Vagina (tissue), 2 donors: Measurements from ENCODE around the gene SELENOW.

Source experiments
- POLR2AphosphoS5 ChIP-seq, 2 donors: sonication (generic); formaldehyde crosslinking; IDR thresholded peaks; one replicate each; pipeline ENCODE4 v1.9.0; 2017; ENCODE audit warnings: antibody characterized with exemption in 2 of 2, mild to moderate bottlenecking in 2 of 2, low read depth in 1 of 2; ENCODE audit not compliant: insufficient read depth in 1 of 2
- TF ChIP-seq, protein P1 (sequence below), 3 experiments: fragments of 450-650 bp in 2 of 3; fragments of 200-600 bp in 1 of 3; sonication (generic) in 1 of 3; IDR thresholded peaks; one replicate each; pipeline ENCODE4 v1.5.1; 2017 to 2019; ENCODE audit warnings: antibody characterized with exemption in 3 of 3, mild to moderate bottlenecking in 2 of 3, moderate library complexity in 2 of 3

DNA sequence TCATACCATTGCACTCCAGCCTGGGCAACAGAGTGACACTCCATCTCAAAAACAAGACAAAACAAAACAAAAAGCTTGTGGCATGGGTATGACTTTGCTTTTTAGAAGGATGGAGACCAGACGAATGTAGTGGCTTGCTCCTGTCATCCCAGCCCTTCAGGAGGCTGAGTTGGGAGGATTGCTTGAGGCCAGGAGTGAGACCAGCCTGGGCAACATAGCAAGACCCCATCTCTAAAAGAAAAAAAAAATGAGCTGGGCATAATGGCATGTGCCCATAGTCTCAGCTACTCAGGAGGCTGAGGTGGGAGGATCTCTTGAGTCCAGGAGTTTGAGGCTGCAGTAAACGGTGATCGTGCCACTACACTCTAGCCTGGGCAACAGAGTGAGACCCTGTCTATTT lies 16.4 kb upstream of the SELENOW start:
- TF ChIP-seq, protein P1, sequence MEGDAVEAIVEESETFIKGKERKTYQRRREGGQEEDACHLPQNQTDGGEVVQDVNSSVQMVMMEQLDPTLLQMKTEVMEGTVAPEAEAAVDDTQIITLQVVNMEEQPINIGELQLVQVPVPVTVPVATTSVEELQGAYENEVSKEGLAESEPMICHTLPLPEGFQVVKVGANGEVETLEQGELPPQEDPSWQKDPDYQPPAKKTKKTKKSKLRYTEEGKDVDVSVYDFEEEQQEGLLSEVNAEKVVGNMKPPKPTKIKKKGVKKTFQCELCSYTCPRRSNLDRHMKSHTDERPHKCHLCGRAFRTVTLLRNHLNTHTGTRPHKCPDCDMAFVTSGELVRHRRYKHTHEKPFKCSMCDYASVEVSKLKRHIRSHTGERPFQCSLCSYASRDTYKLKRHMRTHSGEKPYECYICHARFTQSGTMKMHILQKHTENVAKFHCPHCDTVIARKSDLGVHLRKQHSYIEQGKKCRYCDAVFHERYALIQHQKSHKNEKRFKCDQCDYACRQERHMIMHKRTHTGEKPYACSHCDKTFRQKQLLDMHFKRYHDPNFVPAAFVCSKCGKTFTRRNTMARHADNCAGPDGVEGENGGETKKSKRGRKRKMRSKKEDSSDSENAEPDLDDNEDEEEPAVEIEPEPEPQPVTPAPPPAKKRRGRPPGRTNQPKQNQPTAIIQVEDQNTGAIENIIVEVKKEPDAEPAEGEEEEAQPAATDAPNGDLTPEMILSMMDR (IDR thresholded peaks at IDR 0.05), result no peak
- no peak for TF ChIP-seq POLR2AphosphoS5 (IDR thresholded peaks at IDR 0.05; ENCODE audit: insufficient read depth in 1 of 2, low read depth in 1 of 2)
